LoVo (cell line): ENCODE results near the gene PLXND1.

ENCODE experiments used
- DNase-seq: peaks from one replicate; pipeline ENCODE4 v3.0.0-alpha.2; 2016; ENCODE audit warnings: low spot score

The PLXND1 gene

GRCh38 chr3:129599607-129600006, 6.9 kb downstream of the PLXND1 start:
- DNase-seq = no peak

GRCh38 chr3:129599073-129599472, 7.4 kb downstream of the PLXND1 start:
- DNase-seq = no peak

GRCh38 chr3:129598484-129598883, 8.0 kb downstream of the PLXND1 start:
- DNase-seq = no peak

- no peak for DNase-seq
Observed at GRCh38 chr3:129598000-129598381, 8.5 kb downstream of the PLXND1 start.

GRCh38 chr3:129597087-129597999, 9.1 kb downstream of the PLXND1 start:
- DNase-seq = no peak

GRCh38 chr3:129596194-129597086, 10.0 kb downstream of the PLXND1 start:
- DNase-seq = no peak

- no peak for DNase-seq
Observed at GRCh38 chr3:129595544-129596193, 10.8 kb downstream of the PLXND1 start.

GRCh38 chr3:129594907-129595390, 11.5 kb downstream of the PLXND1 start:
- DNase-seq = no peak

- DNase-seq = no peak
Observed at GRCh38 chr3:129594409-129594808, 12.1 kb downstream of the PLXND1 start.

- DNase-seq = no peak
Observed at GRCh38 chr3:129593595-129594339, 12.7 kb downstream of the PLXND1 start.

- no peak for DNase-seq
Observed at GRCh38 chr3:129593230-129593594, 13.3 kb downstream of the PLXND1 start.

GRCh38 chr3:129592381-129593131, 13.9 kb downstream of the PLXND1 start:
- DNase-seq = no peak

- no peak for DNase-seq
Observed at GRCh38 chr3:129591932-129592331, 14.5 kb downstream of the PLXND1 start.

GRCh38 chr3:129590215-129590614, 16.3 kb downstream of the PLXND1 start:
- DNase-seq = no peak

- no peak for DNase-seq
Observed at GRCh38 chr3:129587566-129588210, 18.8 kb downstream of the PLXND1 start.

- peak; percentile 32 for DNase-seq
Observed at GRCh38 chr3:129586746-129587430, 19.6 kb downstream of the PLXND1 start.

GRCh38 chr3:129585949-129586657, 20.4 kb downstream of the PLXND1 start:
- DNase-seq = no peak

- no peak for DNase-seq
Observed at GRCh38 chr3:129584631-129585030, 21.8 kb downstream of the PLXND1 start.

- no peak for DNase-seq
Observed at GRCh38 chr3:129583289-129583688, 23.2 kb downstream of the PLXND1 start.
